GM12873 (cell line): ENCODE measurements around the gene ZNF157.

Experiments
- TF ChIP-seq, protein P1 (sequence below): IDR thresholded peaks from 2 replicates; pipeline ENCODE4 v1.5.1; 2012; ENCODE audit warnings: low read depth, mild to moderate bottlenecking, moderate library complexity, low read length, control low read depth; ENCODE audit not compliant: insufficient read depth; ENCODE audit errors: missing control alignments

The ZNF157 gene

DNA sequence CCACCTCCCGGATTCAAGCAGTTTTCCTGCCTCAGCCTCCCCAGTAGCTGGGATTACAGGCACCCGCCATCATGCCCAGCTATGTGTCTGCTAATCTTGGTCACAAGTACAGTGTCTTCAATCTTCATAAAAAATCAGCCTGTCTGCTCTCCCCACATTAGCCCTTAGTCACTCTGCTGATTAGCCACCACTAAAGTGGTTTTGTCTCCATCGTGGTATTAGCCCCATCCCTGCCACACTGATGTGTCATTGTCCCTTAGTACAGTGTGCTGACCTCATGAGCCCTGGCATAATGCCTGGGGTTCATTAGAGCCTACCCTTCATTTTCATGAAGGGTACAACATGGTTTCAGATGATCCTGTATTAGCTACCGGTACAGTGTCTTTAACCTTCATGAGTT lies 49.9 kb downstream of the ZNF157 start:
- TF ChIP-seq, protein P1, sequence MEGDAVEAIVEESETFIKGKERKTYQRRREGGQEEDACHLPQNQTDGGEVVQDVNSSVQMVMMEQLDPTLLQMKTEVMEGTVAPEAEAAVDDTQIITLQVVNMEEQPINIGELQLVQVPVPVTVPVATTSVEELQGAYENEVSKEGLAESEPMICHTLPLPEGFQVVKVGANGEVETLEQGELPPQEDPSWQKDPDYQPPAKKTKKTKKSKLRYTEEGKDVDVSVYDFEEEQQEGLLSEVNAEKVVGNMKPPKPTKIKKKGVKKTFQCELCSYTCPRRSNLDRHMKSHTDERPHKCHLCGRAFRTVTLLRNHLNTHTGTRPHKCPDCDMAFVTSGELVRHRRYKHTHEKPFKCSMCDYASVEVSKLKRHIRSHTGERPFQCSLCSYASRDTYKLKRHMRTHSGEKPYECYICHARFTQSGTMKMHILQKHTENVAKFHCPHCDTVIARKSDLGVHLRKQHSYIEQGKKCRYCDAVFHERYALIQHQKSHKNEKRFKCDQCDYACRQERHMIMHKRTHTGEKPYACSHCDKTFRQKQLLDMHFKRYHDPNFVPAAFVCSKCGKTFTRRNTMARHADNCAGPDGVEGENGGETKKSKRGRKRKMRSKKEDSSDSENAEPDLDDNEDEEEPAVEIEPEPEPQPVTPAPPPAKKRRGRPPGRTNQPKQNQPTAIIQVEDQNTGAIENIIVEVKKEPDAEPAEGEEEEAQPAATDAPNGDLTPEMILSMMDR = no peak

DNA sequence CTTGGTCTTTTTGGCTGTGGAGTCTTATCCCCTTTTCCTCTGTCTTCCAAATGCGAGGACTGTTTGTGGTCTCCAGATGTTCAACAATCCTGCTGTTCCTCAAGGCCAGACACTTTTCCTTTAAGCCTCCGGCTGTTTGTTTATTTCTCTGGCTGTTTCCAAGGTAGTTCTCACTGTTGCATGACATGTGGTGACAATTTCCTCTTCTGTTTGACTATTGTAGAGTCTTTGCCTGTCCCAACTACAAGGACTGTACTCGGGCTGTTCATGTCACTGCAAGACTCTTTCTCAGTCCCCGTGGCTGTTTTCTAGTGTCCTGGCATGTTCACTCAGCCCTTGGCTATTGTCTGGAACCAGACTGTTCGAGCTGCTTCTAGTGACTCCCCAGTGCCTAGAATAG lies 50.6 kb downstream of the ZNF157 start:
- TF ChIP-seq, protein P1 = no peak

DNA sequence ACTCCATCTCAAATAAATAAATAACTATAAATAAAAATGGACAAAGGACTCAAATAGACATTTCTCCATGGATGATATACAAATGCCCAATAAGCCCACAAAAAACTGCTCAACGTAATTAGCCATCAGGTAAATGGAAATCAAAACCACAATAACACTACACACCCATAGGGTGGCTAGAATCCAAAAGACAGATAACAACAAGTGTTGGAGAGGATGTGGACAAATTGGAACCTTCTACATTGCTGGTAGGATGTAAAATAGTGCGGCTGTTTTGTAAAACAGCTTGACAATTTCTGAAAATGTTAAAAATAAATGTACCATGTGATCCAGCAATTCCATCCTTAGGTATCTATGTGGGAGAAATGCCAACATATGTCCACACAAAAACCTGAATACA lies 52.1 kb downstream of the ZNF157 start:
- TF ChIP-seq, protein P1 = no peak

DNA sequence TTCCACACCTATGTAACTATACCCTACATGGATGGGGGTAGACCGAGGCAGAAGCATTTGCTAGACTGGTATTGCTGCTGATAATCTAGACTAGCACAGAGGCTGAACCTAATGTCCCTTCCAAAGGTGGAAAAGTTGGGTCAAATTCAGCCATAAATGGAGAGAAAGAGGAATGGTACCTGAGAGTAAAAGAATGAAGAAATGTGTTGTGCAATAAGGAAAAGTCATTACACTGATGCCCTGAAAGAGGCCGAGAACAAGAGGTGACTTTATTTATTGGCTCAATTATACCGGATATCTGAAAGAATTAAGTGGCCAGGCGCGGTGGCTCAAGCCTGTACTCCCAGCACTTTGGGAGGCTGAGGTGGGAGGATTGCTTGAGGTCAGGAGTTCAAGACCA lies 60.5 kb downstream of the ZNF157 start:
- TF ChIP-seq, protein P1 = no peak

DNA sequence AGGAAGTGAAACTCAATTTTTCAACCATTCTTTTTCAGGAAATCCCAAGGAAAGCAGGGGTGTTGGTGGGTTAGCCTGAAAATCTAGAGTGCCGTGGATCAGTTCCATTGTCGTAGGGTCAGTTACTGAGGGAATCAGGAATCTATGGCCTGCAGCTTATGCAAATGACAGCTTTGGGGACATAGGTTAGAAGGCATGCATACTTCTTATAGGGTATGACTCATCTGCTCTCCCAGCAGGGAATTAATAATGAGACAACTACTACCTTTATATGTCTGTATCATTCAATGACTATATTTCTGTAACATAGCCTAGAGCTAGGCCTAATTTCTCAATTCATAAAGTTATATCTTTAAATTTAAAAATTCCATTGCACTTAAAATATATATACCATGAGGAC lies 76.1 kb downstream of the ZNF157 start:
- TF ChIP-seq, protein P1 = no peak

DNA sequence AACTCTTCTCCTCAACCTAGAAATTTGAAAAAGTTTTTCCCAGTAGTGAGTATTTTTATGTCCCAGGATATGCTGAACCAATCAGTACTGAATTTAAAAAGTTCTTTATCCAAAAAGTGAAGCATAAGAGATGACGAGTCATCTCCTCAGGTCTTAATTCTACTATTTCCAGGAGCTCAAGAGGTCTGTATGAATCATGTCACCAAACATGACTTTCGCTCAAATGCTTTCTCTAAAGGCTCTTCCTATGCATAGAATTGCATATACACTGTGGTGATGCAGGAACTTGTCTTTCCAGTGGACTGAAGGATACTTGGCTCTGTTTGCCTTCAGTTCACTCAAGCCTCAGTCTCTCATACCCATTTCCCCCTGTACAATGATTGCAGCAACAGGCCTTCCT lies 76.6 kb downstream of the ZNF157 start:
- TF ChIP-seq, protein P1 = no peak

DNA sequence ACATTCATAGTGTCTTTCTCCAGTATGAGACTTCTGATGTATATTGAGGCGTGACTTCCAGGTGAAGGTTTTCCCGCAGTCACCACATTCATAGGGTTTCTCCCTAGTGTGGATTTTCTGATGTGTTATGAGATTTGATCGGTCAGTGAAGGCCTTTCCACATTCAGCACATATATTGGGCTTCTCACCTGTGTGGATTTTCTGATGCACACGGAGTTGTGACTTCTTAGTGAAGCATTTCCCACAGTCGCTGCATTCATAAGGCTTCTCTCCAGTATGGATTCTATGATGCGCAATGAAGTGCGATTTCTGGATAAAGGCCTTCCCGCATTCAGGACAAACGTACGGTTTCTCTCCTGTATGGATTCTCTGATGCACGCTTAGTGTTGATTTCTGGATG lies 77.2 kb downstream of the ZNF157 start:
- TF ChIP-seq, protein P1 = no peak
